T-helper 2 cell treated with Interferon-gamma antibody and Interleukin-4, amounts not matched to agents 100 ng/mL and 5 ng/mL, for 36 hours (primary cell): ENCODE results near the gene PRKAG1. TPM values are rescaled to one million over a fixed set of nuclear protein-coding genes. Genes with fewer than 3 reads are reported as not detected.

Experiments
- intact Hi-C: fragments of 100-400 bp; cut with micrococcal nuclease; formaldehyde crosslinking; loops from one replicate; pipeline ENCODE4 v1.15.1; 2023
- total RNA-seq: library from RNA; stranded (reverse); gene quantifications from 2 replicates; pipeline ENCODE4 v1.2.3, GENCODE V29; 2022

The PRKAG1 gene
- total RNA-seq, 1 donor from 2014 or later = 73.8 TPM

DNA sequence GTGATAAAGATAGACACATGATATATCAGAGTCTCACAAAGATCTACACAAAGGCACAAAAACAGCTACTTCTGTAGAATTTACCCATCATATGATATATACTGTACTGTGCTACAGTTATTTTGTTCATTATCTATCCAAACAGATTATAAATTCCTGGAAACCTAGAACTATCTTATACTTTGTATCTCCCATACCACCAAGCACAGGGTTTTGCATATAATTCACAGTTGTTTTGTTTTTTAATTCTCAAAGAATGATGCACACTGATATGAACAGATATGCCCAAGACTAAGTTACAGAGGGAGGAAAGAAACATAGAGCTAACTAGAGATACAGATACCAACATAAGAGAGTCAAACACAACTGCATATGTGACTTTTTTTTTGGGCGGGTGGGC lies 3.4 kb downstream of the PRKAG1 start:
- intact Hi-C loops = loop anchor here (5.0 kb wide), 1 partner anchor 33 kb away; no protein-coding TSS in a partner anchor

DNA sequence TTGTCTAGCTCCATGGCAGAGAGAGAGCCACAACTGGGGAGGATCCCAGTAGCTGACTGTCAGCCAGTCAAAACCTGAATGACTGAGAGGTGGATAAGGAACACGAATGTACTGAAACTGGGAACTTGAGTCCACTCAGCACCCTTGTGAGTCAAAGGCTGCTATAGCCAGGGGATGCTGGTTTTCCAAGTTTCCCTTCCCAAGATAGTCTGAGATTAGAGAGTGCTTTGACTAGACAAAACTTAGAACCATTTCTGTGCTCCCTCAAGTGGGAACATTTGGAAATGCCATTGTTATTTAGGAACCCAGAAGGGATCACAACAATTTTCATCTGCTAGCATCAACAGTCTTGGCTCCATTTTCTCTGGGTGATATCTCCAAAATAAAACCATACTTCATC lies 4.0 kb downstream of the PRKAG1 start:
- intact Hi-C loops = no loop called here

DNA sequence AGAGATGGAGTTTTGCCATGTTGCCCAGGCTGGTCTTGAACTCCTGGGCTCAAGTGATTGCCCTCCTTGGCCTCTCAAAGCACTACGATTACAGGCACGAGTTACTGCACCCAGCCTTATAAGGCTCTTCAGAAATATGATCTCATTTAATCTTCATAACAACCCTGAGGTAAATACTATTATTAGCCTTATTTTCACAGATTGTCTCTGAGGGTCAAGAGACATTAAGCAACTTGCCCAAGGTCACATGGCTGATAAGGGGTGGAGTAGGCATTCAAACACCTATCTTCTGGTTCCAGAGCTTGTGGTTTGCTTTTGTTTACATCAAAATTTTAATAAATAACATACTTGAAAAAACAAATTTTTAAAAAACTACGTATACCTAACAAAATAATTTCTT lies 5.1 kb downstream of the PRKAG1 start:
- intact Hi-C loops = no loop called here

DNA sequence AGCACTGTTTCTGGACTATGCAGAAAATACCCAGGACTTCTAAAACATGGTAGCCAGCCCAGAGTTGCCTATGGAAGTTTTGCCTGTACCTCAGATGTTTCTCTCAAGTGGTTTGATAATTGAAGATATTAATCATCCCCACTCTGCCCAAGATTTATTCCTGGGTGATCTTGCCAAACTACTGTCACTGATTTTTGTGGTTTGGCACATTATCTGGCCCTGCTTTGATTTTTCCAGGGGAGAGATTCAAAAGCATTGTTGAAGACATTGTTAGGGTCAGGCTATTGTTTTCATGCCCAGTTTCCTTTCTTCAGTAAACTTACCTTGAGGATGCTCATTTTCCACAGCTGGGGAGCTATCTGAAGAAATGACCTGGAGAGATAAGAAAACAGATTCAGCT lies 5.8 kb downstream of the PRKAG1 start:
- intact Hi-C loops = no loop called here

DNA sequence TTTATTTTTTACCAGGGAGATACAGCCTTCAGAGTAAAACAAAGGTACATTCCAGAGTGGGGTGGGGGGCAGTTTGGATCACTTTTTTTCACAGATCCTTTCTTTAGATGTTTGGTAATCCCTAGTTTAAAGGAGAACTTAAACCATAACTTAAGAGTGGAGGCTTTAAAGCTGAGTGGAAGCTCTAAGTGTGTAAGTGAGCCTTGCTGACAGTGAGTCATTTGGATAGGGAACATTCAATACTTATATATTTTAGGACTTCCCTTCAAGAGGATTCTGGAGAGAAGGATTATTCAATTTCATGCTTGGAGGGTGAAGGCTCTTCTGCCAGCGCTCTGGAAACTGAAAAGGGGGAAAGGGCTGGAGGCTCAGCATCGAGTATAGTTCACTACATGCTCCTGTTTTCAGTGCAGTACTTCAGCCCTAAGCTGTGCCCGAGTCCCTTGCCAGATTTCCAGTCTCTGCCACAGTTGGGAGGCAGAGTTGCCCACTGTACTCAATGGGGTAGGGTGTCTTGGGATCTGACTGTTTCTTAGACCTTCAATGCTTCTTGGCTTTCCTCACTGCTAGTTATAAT lies 8.4 kb downstream of the PRKAG1 start:
- intact Hi-C loops = no loop called here

DNA sequence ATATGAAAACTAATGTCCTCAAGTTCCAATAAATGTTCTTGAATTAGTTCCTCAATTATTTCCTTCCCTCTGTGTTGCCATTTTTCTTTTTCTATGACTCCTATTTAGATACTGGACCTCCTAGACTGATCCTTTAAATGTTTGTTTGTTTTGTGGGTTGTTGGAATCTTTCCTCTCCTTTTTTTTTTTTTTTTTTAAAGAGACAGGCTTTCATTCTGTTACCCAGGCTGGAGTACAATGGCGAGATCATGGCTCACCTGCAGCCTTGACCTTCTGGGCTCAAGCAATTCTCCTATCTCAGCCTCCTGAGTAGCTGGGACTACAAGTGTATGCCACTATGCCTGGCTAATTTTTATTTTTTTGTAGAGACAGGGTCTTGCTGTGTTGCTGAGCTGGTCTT lies 9.6 kb downstream of the PRKAG1 start:
- intact Hi-C loops = no loop called here

DNA sequence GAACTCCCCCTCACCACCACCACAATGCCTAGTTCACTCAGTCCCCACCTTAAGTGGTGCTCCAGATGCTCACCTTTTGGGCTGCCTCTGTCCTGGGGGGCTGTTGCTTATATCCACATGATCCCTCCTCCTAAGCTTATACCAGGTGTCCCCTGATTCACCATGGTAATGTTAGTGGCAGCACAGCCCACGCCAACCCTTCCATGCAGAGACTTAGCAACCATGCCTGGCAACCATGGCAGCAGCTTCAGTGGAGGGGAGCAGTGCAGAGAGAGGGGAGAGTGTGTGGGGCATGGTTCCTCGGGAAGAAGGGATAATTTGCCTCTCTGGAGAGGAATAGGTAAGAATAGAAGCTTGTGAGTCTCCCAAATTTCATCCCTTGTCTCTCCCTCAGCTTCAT lies 18.2 kb downstream of the PRKAG1 start:
- intact Hi-C loops = no loop called here

DNA sequence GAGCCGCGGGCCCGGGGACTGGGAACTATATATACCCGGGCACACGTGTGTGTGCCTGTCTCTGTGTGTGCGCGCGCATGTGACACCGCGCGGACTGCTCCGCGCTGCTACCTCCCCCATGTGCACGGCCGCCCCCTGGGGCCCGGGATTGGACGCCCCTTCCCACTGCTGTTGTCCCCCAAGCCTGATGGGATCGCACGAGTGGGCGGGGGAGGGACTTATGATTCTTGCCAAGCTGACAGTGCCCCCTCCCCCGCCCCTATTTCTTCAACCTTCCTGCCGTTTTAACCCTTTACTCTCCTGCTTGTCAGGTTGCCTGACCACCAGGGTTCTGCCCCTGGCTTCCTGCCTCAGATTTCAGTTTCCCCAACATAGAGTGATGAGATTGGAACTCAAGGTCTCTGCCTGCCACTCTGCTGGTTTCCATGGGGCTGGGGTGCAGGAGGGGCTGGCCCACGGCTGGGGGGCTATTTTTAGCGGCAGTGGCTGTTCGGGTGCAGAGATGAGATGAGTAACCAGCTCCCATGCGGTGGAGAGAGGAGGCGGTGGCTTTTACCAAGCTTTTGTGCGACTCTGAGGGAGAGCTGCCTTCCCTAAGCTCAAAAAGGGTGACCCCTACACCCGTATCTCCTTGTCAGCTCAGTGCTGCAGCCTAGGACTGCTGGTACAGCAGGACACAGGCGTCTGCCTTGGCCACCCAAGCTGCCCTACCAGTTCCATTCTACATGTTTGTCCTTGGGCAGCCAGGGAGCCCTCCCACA lies 19.0 kb downstream of the PRKAG1 start, which contains the start of gene DDN:
Gene DDN, minus strand, starts transcription at position 5 of the 761 bp plus-strand sequence. CDS start 88 bp downstream, outside the sequence.
- intact Hi-C loops = no loop called here

DNA sequence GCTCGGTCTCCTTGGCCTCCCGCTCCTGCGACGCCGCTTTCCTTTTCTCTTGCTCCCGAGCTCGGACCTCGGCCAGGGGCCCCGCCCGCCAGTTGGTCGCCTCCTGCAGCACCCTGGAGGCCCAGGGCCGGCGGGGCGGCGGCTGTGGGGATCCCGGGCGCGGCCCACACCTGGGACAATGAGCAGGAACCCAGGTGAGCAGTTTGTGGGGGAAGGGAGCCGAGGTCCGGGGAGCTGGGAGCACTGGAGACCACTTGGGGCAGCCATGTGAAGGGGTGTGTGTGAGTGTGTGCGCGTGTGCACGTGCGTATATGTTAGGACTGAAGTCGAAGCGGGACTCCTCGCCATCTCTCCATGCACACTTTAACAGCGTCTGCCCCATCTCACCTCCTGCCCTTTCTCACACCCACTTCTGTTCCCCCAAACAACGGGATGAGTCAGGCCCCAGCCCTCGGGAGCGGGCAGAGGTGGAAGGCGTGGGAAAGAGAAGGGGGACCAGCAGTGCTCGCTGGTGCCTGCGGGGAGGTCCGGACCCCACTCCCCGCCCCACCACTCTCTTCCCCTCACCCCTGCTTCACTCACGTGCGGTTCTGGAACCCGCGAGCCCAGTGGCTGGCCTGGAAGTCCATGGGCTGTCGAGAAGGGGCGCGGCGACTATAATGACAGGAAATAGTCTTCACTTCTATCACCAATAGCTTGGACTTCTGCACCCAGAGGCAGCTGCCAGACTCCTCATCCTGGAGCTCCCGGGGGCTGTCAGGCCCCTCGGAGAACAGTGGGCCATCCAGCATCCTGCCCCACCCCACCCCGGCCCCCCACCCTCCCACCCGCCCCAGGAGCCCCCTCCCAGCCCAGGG lies 19.9 kb downstream of the PRKAG1 start:
- intact Hi-C loops = loop anchor here (1.0 kb wide), 1 partner anchor 20 kb away; the partner anchor contains the start of gene PRKAG1

DNA sequence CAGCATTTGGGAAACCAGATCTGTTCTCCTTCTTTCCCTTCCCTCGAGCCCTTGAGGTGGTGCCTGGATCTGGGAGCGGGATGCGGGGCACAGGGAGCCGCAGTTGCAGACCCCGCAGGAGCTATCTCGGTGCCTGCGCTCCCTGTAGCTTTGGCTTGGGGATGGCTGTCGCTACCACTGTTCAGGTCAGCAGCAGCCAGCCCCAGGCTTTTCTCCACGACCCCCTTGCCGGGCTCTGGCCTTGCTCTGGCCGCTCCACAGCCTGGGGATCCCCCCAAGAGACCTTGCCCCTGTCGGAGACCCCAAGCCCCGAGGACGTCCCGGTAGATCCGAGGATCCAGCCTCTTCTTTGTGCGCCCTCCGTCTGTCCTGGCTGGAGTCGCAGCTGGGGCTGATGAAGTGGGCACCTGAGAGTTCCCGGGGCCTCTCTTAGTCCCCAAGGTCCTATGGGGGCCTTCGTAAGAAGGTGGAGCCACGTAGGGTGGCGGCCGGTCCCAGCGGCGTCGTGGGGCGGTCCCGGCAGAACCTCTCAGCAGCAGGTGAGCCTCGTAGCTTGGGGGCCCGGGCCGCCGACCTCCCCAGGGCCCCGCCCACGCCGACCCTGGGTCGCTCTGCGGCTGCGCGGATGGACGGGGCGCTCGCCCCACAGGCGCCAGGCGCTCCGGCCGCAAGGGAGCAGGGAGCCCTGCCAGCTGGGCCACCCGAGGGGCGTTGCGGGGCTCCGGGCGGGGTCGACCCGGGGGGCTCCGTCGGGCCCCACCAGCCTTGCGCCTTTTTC lies 20.7 kb downstream of the PRKAG1 start:
- intact Hi-C loops = loop anchor here (1.0 to 2.0 kb wide), 3 partner anchors 19 to 95 kb away; partner anchors contain the start of genes PRKAG1 and WNT1

DNA sequence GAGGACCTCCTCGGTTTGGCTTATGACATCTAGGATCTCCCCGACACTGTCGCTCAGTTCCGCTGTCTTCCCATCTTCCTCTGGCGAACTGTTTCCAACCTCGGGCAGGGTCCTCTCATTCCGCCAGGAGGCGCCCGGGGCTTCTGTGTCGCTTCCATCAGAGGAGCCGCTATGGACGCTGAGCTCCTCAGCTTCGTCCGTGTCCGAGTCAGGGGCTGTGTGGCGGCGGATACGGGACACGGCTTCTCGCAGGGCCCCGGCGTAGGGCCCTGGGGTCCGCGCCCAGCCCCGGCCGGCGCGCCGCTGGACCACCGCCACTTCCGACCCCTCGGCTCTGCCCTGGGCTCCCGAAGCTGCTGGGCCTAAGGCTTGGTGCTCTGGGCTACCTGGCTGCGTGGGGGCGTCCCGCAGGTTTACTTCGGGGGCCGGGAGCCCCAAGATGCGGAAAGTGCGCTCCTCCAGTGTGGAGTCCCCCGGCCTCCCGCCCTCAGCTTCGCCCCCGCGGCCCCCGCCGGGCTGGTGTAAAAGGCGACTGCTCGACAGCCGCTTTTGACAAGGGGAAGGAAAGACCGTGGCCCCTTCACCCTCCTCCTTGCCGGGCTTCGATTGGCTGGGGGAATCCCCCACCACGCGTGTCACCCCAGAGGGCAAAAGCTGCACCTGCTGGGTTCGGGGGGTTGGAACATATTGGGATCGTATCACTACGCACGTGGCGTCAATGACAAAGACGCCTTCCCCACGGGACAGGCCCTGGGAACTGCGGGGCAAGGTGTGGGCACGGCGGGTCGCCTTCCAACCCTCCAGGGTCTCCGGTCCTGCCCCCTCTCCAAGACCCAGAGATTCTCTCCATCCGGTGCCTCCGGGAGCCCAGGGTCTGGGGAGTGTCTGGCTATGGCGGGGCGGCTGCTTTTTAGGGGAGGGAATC lies 21.5 kb downstream of the PRKAG1 start:
- intact Hi-C loops = loop anchor here (2.0 kb wide), 2 partner anchors 18 to 96 kb away; partner anchors contain the start of gene WNT1

DNA sequence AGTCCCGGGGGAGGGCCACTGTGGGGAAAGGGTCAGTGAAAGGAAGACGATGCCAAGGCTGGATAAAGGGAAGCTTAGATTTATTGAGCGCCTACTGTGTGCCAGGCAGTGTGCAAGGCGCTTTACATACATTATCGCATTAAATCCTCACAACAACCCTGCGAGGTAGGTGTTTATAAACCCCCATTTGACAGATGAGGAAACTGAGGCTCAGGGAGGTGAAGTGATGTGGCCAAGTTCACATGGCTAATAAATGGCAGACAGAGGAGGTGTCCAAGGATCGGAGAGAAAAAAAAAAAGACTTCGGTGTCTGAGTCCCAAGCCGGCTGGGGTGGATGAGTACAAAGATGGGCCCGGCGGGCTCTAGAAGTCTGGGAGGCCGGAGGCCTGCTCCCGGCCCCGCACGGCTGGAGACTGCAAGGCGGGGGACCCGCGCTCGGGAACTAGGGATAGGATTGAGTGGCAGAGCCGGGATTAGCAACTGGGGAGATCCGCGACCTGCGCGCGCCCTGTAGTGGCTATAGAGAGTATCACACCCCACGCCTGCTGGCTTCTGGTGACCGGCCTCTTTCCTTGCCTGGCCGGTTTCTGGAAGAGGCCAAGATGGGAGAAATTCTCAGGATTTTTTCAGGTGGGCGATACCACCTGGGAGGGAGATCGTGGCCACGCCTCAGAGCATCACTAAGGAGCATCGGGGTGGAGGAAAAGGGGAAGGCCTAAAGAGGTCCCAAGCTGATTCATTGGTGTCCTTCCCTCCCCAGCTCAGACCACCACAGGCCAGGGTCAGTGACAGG lies 23.3 kb downstream of the PRKAG1 start:
- intact Hi-C loops = no loop called here

DNA sequence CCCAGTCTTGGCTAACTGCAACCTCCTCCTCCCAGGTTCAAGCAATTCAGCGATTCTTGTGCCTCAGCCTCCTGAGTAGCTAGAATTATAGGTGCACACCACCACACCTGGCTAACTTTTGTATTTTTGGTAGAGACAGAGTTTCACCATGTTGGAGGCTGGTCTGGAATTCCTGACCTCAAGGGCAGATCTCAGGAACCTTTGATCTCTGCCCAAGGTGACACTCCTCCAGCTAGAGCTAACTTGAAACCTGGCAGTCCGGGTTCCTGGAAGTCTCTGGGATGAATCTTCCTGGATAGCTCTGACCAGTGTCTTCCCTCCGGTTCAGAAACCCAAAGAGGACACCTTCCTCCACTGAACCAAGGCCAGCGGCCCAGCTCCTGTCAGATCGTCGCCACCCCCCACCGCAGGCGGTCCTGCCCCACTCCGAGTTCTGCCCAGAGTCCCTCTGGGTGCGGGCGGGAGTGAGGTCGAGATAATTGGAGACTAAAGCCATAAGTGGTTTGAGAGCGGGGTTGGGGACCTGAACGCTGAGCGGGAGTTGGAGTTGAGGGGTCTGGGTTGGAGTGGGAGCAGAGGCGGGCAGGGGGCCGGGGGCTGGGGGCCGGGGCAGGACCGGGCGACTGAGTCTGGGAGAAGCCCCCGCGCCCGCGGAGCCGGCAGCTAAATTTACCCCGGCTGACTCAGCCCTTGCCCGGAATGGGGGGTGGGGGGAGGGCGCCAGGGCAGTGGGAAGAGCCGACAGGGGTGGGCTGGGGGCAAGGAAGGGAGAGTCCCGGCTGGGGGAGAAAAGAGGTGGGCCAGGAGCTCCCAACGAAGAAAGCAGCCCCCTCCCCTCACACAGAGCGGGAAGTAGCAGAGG lies 24.1 kb downstream of the PRKAG1 start:
- intact Hi-C loops = no loop called here

DNA sequence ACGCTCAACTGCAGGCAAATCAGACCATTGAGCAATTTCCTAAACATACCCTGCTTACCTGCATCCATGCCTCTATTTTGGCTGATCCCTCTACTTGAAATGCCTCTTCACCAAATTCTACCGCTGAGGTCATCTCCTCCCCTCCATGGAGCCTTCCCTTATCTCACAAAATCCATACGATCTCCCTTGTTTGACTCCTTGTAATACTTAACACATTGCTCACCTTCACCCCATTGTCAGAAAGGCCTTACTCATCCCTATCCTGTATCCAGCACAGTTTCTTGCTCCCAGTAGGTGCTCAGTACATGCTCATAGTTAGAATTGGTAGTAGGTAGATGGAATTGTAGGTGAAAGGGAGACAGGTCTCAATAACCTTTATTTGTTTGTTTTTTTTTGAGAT lies 24.8 kb downstream of the PRKAG1 start:
- intact Hi-C loops = no loop called here

DNA sequence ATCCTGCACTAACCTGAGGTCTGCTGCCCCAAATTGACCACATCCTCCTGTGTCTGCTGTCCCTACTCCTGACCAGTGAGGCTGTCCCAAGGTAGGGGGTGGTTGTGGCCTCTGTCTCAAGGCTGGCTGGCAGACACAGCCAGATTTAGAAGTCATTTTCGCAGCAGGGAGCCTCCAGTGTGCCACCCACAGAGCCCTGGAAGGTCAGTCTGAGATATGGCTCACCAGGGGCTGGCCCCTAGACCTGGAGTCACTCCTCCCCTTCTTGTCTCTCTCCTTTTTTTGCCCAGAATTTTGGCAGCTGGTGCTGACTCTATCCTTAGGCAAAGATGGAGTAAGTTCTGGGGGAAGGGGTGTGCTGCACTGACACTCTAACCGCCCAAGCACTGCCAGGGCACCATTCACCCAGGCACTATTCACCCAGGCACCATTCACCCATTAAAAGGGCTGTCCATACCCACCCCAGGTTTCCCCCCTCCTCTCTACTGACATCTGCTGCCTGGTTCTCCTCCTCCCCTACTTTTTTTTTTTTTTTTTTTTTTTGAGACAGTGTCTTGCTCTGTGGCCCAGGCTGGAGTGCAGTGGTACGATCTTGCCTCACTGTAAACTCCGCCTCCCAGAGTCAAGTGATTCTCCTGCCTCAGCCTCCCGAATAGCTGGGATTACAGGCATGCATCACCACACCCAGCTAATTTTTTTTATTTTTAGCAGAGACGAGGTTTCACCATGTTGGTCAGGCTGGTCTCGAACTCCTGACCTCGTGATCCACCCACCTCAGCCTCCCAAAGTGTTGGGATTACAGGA lies 27.1 kb downstream of the PRKAG1 start:
- intact Hi-C loops = no loop called here

DNA sequence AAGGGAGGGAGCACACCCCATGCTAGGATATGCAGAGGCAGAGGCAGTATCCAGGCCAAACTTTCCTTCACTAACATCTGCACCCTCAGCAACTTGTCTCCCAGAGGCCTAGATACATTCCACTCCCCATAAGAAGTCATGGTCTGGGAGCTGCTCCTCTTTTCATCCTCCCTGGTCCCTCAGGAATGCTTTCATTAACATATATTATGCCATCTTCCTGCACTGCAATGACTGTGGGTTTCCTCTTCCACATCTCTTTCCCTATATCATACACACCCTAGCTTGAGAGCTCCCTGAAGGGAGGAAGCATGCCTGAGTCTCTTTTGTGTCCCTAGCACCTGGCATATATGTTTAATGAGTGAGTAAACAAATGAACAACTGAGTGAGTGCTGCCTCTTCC lies 28.0 kb downstream of the PRKAG1 start:
- intact Hi-C loops = no loop called here

DNA sequence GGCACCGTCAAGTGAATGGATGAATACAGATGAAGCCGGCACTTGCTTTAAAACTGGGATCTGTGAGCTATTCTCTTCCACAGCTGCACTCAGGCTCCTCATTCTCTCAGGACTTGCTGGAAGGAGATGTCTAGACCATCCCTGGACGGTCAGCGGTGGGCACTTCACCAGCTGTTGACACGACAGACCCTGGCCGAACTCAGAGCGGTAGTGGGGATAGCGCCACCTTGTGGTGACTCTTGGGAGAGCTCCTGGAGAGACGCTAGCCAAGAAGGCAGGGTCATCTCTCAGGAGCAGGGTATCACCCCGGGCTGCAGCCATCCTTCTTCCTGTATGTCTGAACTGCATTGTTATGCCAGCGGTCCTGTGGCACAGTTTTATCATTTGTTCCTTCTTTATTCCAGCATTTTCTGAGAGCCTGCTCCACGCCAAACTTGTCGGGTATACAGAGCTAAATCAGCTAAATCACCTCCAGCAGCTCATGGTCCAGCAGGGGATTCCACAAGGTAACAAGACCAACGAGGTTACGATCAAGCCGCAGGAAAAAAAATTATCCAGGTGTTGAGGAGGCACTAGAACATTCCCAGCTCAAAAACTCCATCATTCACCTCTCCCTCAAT lies 30.4 kb downstream of the PRKAG1 start:
- intact Hi-C loops = loop anchor here (1.0 to 5.0 kb wide), 2 partner anchors 86 to 135 kb away; a partner anchor contains a TSS
